HEK293T (cell line): ENCODE measurements around the gene TCF23.

Experiments used
- ELF4 ChIP-seq: fragments of 450-650 bp; IDR thresholded peaks from 2 replicates; pipeline ENCODE4 v1.6.1; 2017; ENCODE audit warnings: antibody characterized with exemption
- FOXM1 ChIP-seq: fragments of 450-650 bp; IDR thresholded peaks from 2 replicates; pipeline ENCODE4 v1.6.1; 2017; ENCODE audit warnings: mild to moderate bottlenecking, borderline replicate concordance
- SP1 ChIP-seq: fragments of 450-650 bp; IDR thresholded peaks from 2 replicates; pipeline ENCODE4 v1.6.1; 2017

DNA sequence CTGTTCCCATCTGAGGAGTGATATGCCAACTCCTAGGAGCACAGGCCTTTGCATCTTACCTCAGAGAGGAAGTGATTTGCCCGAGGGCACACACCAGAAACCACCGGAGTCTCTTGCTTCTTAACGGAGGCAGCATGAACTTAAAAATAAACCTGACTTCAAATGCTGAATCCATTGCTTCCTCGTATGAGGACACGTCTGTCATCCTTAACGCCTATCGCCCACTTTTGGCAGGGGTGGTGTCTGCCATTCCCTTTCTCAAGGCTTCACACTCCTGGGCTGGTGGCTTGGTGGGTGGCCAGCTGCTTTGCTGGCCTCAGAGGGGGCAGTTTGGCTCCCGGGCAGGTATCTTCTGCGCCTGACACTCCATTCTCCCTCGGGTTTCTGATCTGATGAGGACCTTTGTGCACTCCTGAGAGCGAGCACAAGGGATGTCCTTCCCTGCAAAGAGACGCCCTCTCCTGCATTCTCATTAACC, 13.3 kb upstream of the TCF23 start:
- TF ChIP-seq ELF4 (no peak), SP1 (no peak), FOXM1 (no peak)
